Right cardiac atrium (tissue), 5 donors: ENCODE data around the gene NEMP1. TPM values are rescaled to one million over a fixed set of nuclear protein-coding genes. Genes with fewer than 3 reads are reported as not detected.

Source experiments
- ATAC-seq, 2 donors: fragments of 200-7000 bp; cut with Tn5 transposase; one replicate each; pipeline versions ENCODE4 v1.8.0 to v1.9.1; 2020; ENCODE audit warnings: moderate library complexity in 2 of 2, mild to moderate bottlenecking in 1 of 2
- DNase-seq, 3 donors: peaks; one replicate each; pipeline ENCODE4 v3.0.0-alpha.2; 2020
- H3K27ac ChIP-seq: one replicate; pipeline ENCODE4 v1.5.1; 2013; ENCODE audit warnings: mild to moderate bottlenecking, low read length, control low read depth, moderate library complexity
- H3K27me3 ChIP-seq: one replicate; pipeline ENCODE4 v1.6.1; 2013; ENCODE audit not compliant: control insufficient read depth, insufficient read depth
- H3K4me1 ChIP-seq: one replicate; pipeline ENCODE4 v1.6.1; 2013; ENCODE audit warnings: low read length; ENCODE audit not compliant: control insufficient read depth, insufficient read depth
- H3K4me3 ChIP-seq: one replicate; pipeline ENCODE4 v1.5.1; 2013; ENCODE audit warnings: low read length, control low read depth
- H3K9me3 ChIP-seq: one replicate; pipeline ENCODE4 v1.6.1; 2013; ENCODE audit warnings: low read length; ENCODE audit not compliant: control insufficient read depth
- WGBS: extraction: QIAGEN DNeasy Blood & Tissue Kit; methylation state at CpG from one replicate; pipeline ENCODE4 v1.1.7; 2013; 5-methylcytosine and 5-hydroxymethylcytosine counted together
- intact Hi-C, 4 donors: fragments of 100-400 bp; cut with DNase I; formaldehyde crosslinking; loops; one replicate each; pipeline versions ENCODE4 v1.11.0 to v1.14.0; 2022 to 2023
- polyA plus RNA-seq: library from polyadenylated mRNA; stranded (reverse); fragments of 200-250 nt; gene quantifications from one replicate; pipeline ENCODE4 v1.2.3, GENCODE V29; 2013
- total RNA-seq, 4 donors: library from RNA; stranded (reverse); fragmentation: NEBNext Ultra II Directional; extraction: Animal tissue kit (Norgen Biotek cat#: 25700); gene quantifications; one replicate each; pipeline ENCODE4 v1.2.1, GENCODE V29; 2021
- donor health status: healthy with polysubstance abuse.
- donor health status: DM: no; HTN: yes; CAD: no.
- donor health status: DM: no; HTN: no; CAD: no.
- donor health status: DM: no; HTN: yes; CAD: no; lungs with severe emphysema.
- donor health status: DM: yes; HTN: yes; CAD: no.

NEMP1 gene
- total and polyA plus RNA-seq, 5 donors: 1.6 to 6.1 (median 4.7) TPM

- Histone ChIP-seq H3K27me3 (no peaks in the 10 kb centered on the region), H3K4me3 (no peak overlapping the region), H3K27ac (no peak overlapping the region), H3K4me1 (peaks cover 3% of the 10 kb centered on the region), H3K9me3 (no peaks in the 10 kb centered on the region)
- intact Hi-C loops: loop anchor here in 1 of 4 donors (10.0 kb wide), 1 partner anchor 104 kb away; the partner anchor contains the start of gene TAC3
- ATAC-seq (peak; percentile 63 to 65), DNase-seq (peak; percentile 36 to 64 (median 58))
- 72% methylated on average over 1 of the region's 1 CpG for WGBS
These were observed 40.2 kb upstream of the NEMP1 start for GRCh38 chr12:57118711-57119271.

GRCh38 chr12:57116580-57117281 is 38.1 kb upstream of the NEMP1 start:
- Histone ChIP-seq H3K9me3 (no peaks in the 10 kb centered on the region), H3K4me1 (peaks cover 3% of the 10 kb centered on the region), H3K27me3 (no peaks in the 10 kb centered on the region), H3K4me3 (no peak overlapping the region), H3K27ac (no peak overlapping the region)
- 71% methylated on average over 5 of the region's 5 CpGs for WGBS
- intact Hi-C loops: loop anchor here in 1 of 4 donors (10.0 kb wide), 1 partner anchor 102 kb away; the partner anchor contains the start of gene TAC3
- DNase-seq (peak in 1 of 3 donors; percentile 3), ATAC-seq (no peak)

GRCh38 chr12:57112492-57113294 is 34.1 kb upstream of the NEMP1 start:
- WGBS: 64% methylated on average over 9 of the region's 9 CpGs
- DNase-seq (peak in 1 of 3 donors; percentile 90), ATAC-seq (no peak)
- intact Hi-C loops: loop anchor here (1.0 to 10.0 kb wide), 5 partner anchors 42 to 98 kb away; partner anchors contain the start of gene TAC3 (in 1 of the 4)
- peaks cover 5% of the 10 kb centered on the region for H3K4me1 ChIP-seq
- H3K9me3 ChIP-seq: no peaks in the 10 kb centered on the region
- peak overlapping the region; percentile 100 for H3K27ac ChIP-seq
- H3K27me3 ChIP-seq: no peaks in the 10 kb centered on the region
- H3K4me3 ChIP-seq: peak overlapping the region; percentile 56

- H3K9me3 ChIP-seq: no peaks in the 10 kb centered on the region
- H3K4me3 ChIP-seq: peak within 1 kb of the TSS; percentile 56
- ATAC-seq: peak; percentile 85 to 87
- H3K27ac ChIP-seq: peak within 1 kb of the TSS; percentile 100
- H3K4me1 ChIP-seq: peaks cover 8% of the 10 kb centered on the region
- intact Hi-C loops: loop anchor here in 1 of 4 donors (10.0 kb wide), 1 partner anchor 96 kb away; the partner anchor contains the start of gene TAC3
- WGBS: under 1% methylated on average over 13 of the region's 13 CpGs
- peak; percentile 88 to 94 (median 92) for DNase-seq
- H3K27me3 ChIP-seq: no peaks in the 10 kb centered on the region
These were observed 32.6 kb upstream of the NEMP1 start, which contains the start of gene STAT6 for GRCh38 chr12:57111031-57111734. Gene STAT6 (minus strand): TSS chr12:57111362. CDS start chr12:57108278, 3,084 bp downstream.

GRCh38 chr12:57110104-57111030 is 31.8 kb upstream of the NEMP1 start:
- peak overlapping the region; percentile 100 for H3K27ac ChIP-seq
- peak overlapping the region; percentile 56 for H3K4me3 ChIP-seq

GRCh38 chr12:57109207-57110103 is 30.9 kb upstream of the NEMP1 start:
- Histone ChIP-seq H3K4me3 (peak overlapping the region; percentile 56), H3K27me3 (no peaks in the 10 kb centered on the region), H3K27ac (peak overlapping the region; percentile 100), H3K4me1 (peaks cover 8% of the 10 kb centered on the region), H3K9me3 (no peaks in the 10 kb centered on the region)
- WGBS: 54% methylated on average over 7 of the region's 7 CpGs
- ATAC-seq (no peak), DNase-seq (no peak)
- intact Hi-C loops: loop anchor here in 1 of 4 donors (10.0 kb wide), 1 partner anchor 95 kb away; the partner anchor contains the start of gene TAC3

More at GRCh38 chr12:57110104-57111030, 31.8 kb upstream of the NEMP1 start:
- DNase-seq (peak; percentile 73 to 94 (median 90)), ATAC-seq (peak; percentile 42 to 53)
- Histone ChIP-seq H3K4me1 (peaks cover 8% of the 10 kb centered on the region), H3K9me3 (no peaks in the 10 kb centered on the region), H3K27me3 (no peaks in the 10 kb centered on the region)
- intact Hi-C loops: loop anchor here in 1 of 4 donors (10.0 kb wide), 1 partner anchor 96 kb away; the partner anchor contains the start of gene TAC3
- WGBS: 3% methylated on average over 28 of the region's 28 CpGs

- DNase-seq (peak in 2 of 3 donors; percentile 52 to 56), ATAC-seq (no peak)
- Histone ChIP-seq H3K4me1 (peaks cover 8% of the 10 kb centered on the region), H3K9me3 (no peaks in the 10 kb centered on the region), H3K4me3 (no peak overlapping the region), H3K27me3 (no peaks in the 10 kb centered on the region), H3K27ac (no peak overlapping the region)
- intact Hi-C loops: no loop called here
- WGBS: 47% methylated on average over 7 of the region's 7 CpGs
These were observed 29.0 kb upstream of the NEMP1 start for GRCh38 chr12:57107456-57108155.

- Histone ChIP-seq H3K27me3 (no peaks in the 10 kb centered on the region), H3K4me1 (peaks cover 8% of the 10 kb centered on the region), H3K9me3 (no peaks in the 10 kb centered on the region), H3K27ac (no peak overlapping the region), H3K4me3 (no peak overlapping the region)
- DNase-seq: peak in 2 of 3 donors; percentile 57 to 61
- ATAC-seq: no peak
- intact Hi-C loops: no loop called here
- 72% methylated on average over 9 of the region's 9 CpGs for WGBS
These were observed 27.6 kb upstream of the NEMP1 start for GRCh38 chr12:57106021-57106708.
